SK-N-SH (cell line): Measurements from ENCODE around the gene RAVER1. TPM values are rescaled to one million over a fixed set of nuclear protein-coding genes. Genes with fewer than 3 reads are reported as not detected.

Experiments used
- CTCF ChIA-PET: fragments of 300-600, 350-600 bp; formaldehyde crosslinking; extraction: SDS; loops from one replicate; lab custom pipeline; 2021; lab: Yijun Ruan, JAX
- POLR2A ChIA-PET: fragments of 350-600 bp; sonication (Branson Sonifier 250); formaldehyde crosslinking; extraction: SDS; loops from one replicate; lab custom pipeline; 2020; ENCODE audit warnings: antibody characterized with exemption, inconsistent platforms; lab: Yijun Ruan, JAX
- DNase-seq: peaks from one replicate; pipeline ENCODE4 v3.0.0; 2012
- H2AFZ ChIP-seq: fragments of 200-600 bp; sonication (generic); 2 replicates; pipeline ENCODE4 v1.8.1; 2016; ENCODE audit warnings: antibody characterized with exemption, mild to moderate bottlenecking, low read depth
- H3F3A ChIP-seq: fragments of 200-600 bp; sonication (generic); replicated peaks from 2 replicates; pipeline ENCODE3; 2016; ENCODE audit warnings: antibody characterized with exemption, mild to moderate bottlenecking; ENCODE audit not compliant: insufficient read depth
- H3K27ac ChIP-seq, 2 experiments: fragments of 200-500 bp in 1 of 2; fragments of 200-600 bp in 1 of 2; sonication (Bioruptor generic) in 1 of 2; sonication (generic), shearing (Covaris generic) in 1 of 2; 2 replicates each; pipeline versions ENCODE4 v1.5.1 to v1.6.1; 2014 to 2016; ENCODE audit warnings: low read depth in 2 of 2, inconsistent platforms in 1 of 2, low read length in 1 of 2, mild to moderate bottlenecking in 1 of 2, mixed read lengths in 1 of 2
- H3K27me3 ChIP-seq: fragments of 200-600 bp; sonication (generic), shearing (Covaris generic); 2 replicates; pipeline ENCODE4 v1.6.1; 2016; ENCODE audit warnings: mixed run types; ENCODE audit not compliant: insufficient read depth
- H3K36me3 ChIP-seq, 2 experiments: fragments of 200-500 bp in 1 of 2; fragments of 200-600 bp in 1 of 2; sonication (Bioruptor generic) in 1 of 2; sonication (generic) in 1 of 2; replicated peaks in 1 of 2; 2 replicates each; pipeline versions ENCODE3 to v1.5.1; 2014 to 2016; ENCODE audit warnings: low read length in 1 of 2, mild to moderate bottlenecking in 1 of 2; ENCODE audit not compliant: insufficient read depth in 2 of 2, control insufficient read depth in 1 of 2
- H3K4me1 ChIP-seq, 2 experiments: fragments of 200-500 bp in 1 of 2; fragments of 200-600 bp in 1 of 2; sonication (Bioruptor generic) in 1 of 2; sonication (generic), shearing (Covaris generic) in 1 of 2; 2 replicates each; pipeline versions ENCODE4 v1.5.1 to v1.6.1; 2014 to 2016; ENCODE audit warnings: low read depth in 1 of 2, low read length in 1 of 2, mixed run types in 1 of 2; ENCODE audit not compliant: insufficient read depth in 2 of 2, control insufficient read depth in 1 of 2
- H3K4me2 ChIP-seq: fragments of 200-600 bp; sonication (generic), shearing (Covaris generic); 2 replicates; pipeline ENCODE4 v1.6.1; 2017; ENCODE audit warnings: mixed run types
- H3K4me3 ChIP-seq, 2 experiments: fragments of 200-500 bp in 1 of 2; fragments of 200-600 bp in 1 of 2; sonication (Bioruptor generic) in 1 of 2; sonication (generic), shearing (Covaris generic) in 1 of 2; 2 replicates each; pipeline versions ENCODE4 v1.5.1 to v1.8.1; 2014 to 2016; ENCODE audit warnings: low read depth in 2 of 2, inconsistent platforms in 1 of 2, low read length in 1 of 2, mild to moderate bottlenecking in 1 of 2, mixed read lengths in 1 of 2, moderate library complexity in 1 of 2
- H3K79me2 ChIP-seq: fragments of 200-600 bp; sonication (generic); 2 replicates; pipeline ENCODE4 v1.8.1; 2017; ENCODE audit warnings: mild to moderate bottlenecking; ENCODE audit not compliant: insufficient read depth
- H3K9ac ChIP-seq: fragments of 200-600 bp; sonication (generic); 2 replicates; pipeline ENCODE4 v1.6.1; 2017; ENCODE audit warnings: mixed run types
- H3K9me2 ChIP-seq: fragments of 200-600 bp; sonication (generic); 2 replicates; pipeline ENCODE4 v1.6.1; 2017; ENCODE audit warnings: mixed run types
- H3K9me3 ChIP-seq: fragments of 200-600 bp; sonication (generic); 2 replicates; pipeline ENCODE4 v1.6.1; 2017; ENCODE audit warnings: mixed run types, mild to moderate bottlenecking, moderate library complexity
- H4K20me1 ChIP-seq: fragments of 200-600 bp; sonication (generic); 2 replicates; pipeline ENCODE4 v1.6.1; 2017; ENCODE audit warnings: mild to moderate bottlenecking, mixed run types; ENCODE audit not compliant: insufficient read depth
- EZH2phosphoT487 ChIP-seq: fragments of 200-600 bp; sonication (generic); IDR thresholded peaks from 2 replicates; pipeline ENCODE4 v1.6.1; 2017; ENCODE audit warnings: low read depth, mixed run types, mild to moderate bottlenecking, antibody characterized with exemption, moderate library complexity, borderline replicate concordance
- FOSL2 ChIP-seq: IDR thresholded peaks from 2 replicates; pipeline ENCODE4 v1.4.0; 2012; ENCODE audit warnings: low read depth, mild to moderate bottlenecking, moderate library complexity, borderline replicate concordance
- FOXJ3 ChIP-seq: sonication (generic); formaldehyde crosslinking; IDR thresholded peaks from 2 replicates; pipeline ENCODE4 v1.5.1; 2020; ENCODE audit warnings: mild to moderate bottlenecking, missing genetic modification reagents
- FOXM1 ChIP-seq: IDR thresholded peaks from 2 replicates; pipeline ENCODE4 v1.4.0; 2012; ENCODE audit warnings: low read depth, mild to moderate bottlenecking
- GABPA ChIP-seq: IDR thresholded peaks from 2 replicates; pipeline ENCODE4 v1.4.0; 2012; ENCODE audit warnings: low read depth, mild to moderate bottlenecking
- GATA2 ChIP-seq: sonication (generic); formaldehyde crosslinking; IDR thresholded peaks from 2 replicates; pipeline ENCODE4 v1.5.0; 2020; ENCODE audit warnings: mild to moderate bottlenecking, missing genetic modification reagents
- JUND ChIP-seq: IDR thresholded peaks from 2 replicates; pipeline ENCODE4 v1.4.0; 2012
- MEF2A ChIP-seq: IDR thresholded peaks from 2 replicates; pipeline ENCODE4 v1.4.0; 2012; ENCODE audit warnings: low read depth, borderline replicate concordance
- NFIC ChIP-seq: IDR thresholded peaks from 2 replicates; pipeline ENCODE4 v1.4.0; 2012; ENCODE audit warnings: borderline replicate concordance
- POLR2AphosphoS5 ChIP-seq: IDR thresholded peaks from 2 replicates; pipeline ENCODE4 v1.6.1; 2012; ENCODE audit warnings: low read depth, low read length
- RCOR1 ChIP-seq: fragments of 150-350 bp; IDR thresholded peaks from 2 replicates; pipeline ENCODE4 v1.6.1; 2017; ENCODE audit warnings: antibody characterized with exemption, low read length
- RFX5 ChIP-seq: IDR thresholded peaks from 2 replicates; pipeline ENCODE4 v1.6.1; 2012; ENCODE audit warnings: mild to moderate bottlenecking, improper control_type of control experiment, low read length
- RXRA ChIP-seq: IDR thresholded peaks from 2 replicates; pipeline ENCODE4 v1.4.0; 2012; ENCODE audit warnings: low read depth, mild to moderate bottlenecking, borderline replicate concordance
- TAF1 ChIP-seq: IDR thresholded peaks from 2 replicates; pipeline ENCODE4 v1.6.1; 2012; ENCODE audit warnings: low read depth, mild to moderate bottlenecking, low read length, moderate library complexity, borderline replicate concordance
- TCF12 ChIP-seq: IDR thresholded peaks from 2 replicates; pipeline ENCODE4 v1.4.0; 2012
- whole genome bisulfite sequencing: methylation state at CpG from one replicate; pipeline ENCODE4 v1.1.6; 2017; ENCODE audit warnings: low lambda C conversion rate; 5-methylcytosine and 5-hydroxymethylcytosine counted together
- polyA plus RNA-seq, 3 experiments: library from polyadenylated mRNA; depleted of rRNA; stranded (reverse); fragments of >200 nt; gene quantifications; 2 replicates each; pipeline ENCODE4 v1.2.3, GENCODE V29; 2012
- TF ChIP-seq, protein P1 (sequence below): fragments of 150-350 bp; IDR thresholded peaks from 2 replicates; pipeline ENCODE4 v1.6.1; 2016; ENCODE audit warnings: mild to moderate bottlenecking, low read depth, low read length
- TF ChIP-seq, protein P2 (sequence below): IDR thresholded peaks from 2 replicates; pipeline ENCODE4 v1.4.0; 2012; ENCODE audit warnings: low read depth, borderline replicate concordance
- TF ChIP-seq, protein P3 (sequence below): IDR thresholded peaks from 2 replicates; pipeline ENCODE4; 2012
- TF ChIP-seq, protein P4 (sequence below): fragments of 200-600 bp; sonication (generic); IDR thresholded peaks from 2 replicates; pipeline ENCODE4 v1.6.1; 2017; ENCODE audit warnings: antibody characterized with exemption, mild to moderate bottlenecking, moderate library complexity

RAVER1 gene
- polyA plus RNA-seq, 1 of the 3 experiments (the other 2 are of a cell fraction), result 8.2 TPM

DNA sequence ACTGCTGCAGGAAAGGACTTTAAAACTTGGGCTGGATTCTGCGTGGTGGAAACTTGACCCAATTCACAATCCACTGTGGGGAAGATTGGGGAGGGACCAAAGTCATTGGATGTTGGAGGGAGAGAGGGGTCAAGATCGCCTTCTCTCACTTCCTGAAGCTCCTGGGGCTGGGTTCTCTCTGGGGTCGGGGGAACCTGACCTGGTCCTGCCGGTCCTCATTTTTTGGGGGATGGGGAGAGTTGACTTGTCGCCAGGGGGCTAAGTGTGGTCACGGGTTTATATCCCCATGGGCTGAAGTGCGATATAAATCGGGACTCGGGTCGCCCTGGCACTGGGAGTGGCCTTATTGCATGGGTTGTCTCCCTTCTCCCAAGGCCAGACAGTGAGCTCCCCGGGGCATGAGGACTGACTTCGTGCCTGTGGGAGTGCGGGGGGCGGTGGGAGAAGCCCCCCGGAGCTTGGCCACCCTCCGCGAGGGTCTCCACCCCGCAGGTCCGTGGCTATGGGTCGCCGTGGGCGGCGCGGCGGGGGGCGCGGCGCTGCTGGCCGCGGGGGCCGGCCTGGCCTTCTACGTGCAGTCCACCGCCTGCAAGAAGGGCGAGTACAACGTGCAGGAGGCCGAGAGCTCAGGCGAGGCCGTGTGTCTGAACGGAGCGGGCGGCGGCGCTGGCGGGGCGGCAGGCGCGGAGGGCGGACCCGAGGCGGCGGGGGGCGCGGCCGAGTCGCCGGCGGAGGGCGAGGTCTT, 37.3 kb downstream of the RAVER1 start:
- CTCF ChIA-PET, result interaction anchor here (1.3 kb wide), 1 partner anchor 37 kb away, joined by 3 read pairs; no protein-coding TSS in a partner anchor
- no peaks in the 10 kb centered on the region for H3K27me3 ChIP-seq
- H3K4me3 ChIP-seq, result no peak overlapping the region
- no peaks in the 10 kb centered on the region for H3K9me3 ChIP-seq
- TF ChIP-seq, protein P1, sequence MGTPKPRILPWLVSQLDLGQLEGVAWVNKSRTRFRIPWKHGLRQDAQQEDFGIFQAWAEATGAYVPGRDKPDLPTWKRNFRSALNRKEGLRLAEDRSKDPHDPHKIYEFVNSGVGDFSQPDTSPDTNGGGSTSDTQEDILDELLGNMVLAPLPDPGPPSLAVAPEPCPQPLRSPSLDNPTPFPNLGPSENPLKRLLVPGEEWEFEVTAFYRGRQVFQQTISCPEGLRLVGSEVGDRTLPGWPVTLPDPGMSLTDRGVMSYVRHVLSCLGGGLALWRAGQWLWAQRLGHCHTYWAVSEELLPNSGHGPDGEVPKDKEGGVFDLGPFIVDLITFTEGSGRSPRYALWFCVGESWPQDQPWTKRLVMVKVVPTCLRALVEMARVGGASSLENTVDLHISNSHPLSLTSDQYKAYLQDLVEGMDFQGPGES, result no peak
- TF ChIP-seq, protein P2, sequence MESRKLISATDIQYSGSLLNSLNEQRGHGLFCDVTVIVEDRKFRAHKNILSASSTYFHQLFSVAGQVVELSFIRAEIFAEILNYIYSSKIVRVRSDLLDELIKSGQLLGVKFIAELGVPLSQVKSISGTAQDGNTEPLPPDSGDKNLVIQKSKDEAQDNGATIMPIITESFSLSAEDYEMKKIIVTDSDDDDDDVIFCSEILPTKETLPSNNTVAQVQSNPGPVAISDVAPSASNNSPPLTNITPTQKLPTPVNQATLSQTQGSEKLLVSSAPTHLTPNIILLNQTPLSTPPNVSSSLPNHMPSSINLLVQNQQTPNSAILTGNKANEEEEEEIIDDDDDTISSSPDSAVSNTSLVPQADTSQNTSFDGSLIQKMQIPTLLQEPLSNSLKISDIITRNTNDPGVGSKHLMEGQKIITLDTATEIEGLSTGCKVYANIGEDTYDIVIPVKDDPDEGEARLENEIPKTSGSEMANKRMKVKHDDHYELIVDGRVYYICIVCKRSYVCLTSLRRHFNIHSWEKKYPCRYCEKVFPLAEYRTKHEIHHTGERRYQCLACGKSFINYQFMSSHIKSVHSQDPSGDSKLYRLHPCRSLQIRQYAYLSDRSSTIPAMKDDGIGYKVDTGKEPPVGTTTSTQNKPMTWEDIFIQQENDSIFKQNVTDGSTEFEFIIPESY, result no peak
- no peak for TF ChIP-seq MEF2A
- TF ChIP-seq FOXM1, result no peak
- no peak for TF ChIP-seq TAF1
- TF ChIP-seq NFIC, result no peak
- no peak for TF ChIP-seq JUND
- TF ChIP-seq GATA2, result no peak
- TF ChIP-seq EZH2phosphoT487, result no peak
- no peak for TF ChIP-seq RXRA
- TF ChIP-seq GABPA, result no peak
- no peak for TF ChIP-seq FOSL2
- TF ChIP-seq RFX5, result no peak
- TF ChIP-seq, protein P3, sequence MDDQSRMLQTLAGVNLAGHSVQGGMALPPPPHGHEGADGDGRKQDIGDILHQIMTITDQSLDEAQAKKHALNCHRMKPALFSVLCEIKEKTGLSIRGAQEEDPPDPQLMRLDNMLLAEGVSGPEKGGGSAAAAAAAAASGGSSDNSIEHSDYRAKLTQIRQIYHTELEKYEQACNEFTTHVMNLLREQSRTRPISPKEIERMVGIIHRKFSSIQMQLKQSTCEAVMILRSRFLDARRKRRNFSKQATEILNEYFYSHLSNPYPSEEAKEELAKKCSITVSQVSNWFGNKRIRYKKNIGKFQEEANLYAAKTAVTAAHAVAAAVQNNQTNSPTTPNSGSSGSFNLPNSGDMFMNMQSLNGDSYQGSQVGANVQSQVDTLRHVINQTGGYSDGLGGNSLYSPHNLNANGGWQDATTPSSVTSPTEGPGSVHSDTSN, result no peak
- no peak for TF ChIP-seq RCOR1
- TF ChIP-seq FOXJ3 (CRISPR knock-in tag), result no peak
- no peak for TF ChIP-seq POLR2AphosphoS5
- TF ChIP-seq, protein P4, sequence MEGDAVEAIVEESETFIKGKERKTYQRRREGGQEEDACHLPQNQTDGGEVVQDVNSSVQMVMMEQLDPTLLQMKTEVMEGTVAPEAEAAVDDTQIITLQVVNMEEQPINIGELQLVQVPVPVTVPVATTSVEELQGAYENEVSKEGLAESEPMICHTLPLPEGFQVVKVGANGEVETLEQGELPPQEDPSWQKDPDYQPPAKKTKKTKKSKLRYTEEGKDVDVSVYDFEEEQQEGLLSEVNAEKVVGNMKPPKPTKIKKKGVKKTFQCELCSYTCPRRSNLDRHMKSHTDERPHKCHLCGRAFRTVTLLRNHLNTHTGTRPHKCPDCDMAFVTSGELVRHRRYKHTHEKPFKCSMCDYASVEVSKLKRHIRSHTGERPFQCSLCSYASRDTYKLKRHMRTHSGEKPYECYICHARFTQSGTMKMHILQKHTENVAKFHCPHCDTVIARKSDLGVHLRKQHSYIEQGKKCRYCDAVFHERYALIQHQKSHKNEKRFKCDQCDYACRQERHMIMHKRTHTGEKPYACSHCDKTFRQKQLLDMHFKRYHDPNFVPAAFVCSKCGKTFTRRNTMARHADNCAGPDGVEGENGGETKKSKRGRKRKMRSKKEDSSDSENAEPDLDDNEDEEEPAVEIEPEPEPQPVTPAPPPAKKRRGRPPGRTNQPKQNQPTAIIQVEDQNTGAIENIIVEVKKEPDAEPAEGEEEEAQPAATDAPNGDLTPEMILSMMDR, result no peak
- TF ChIP-seq TCF12, result no peak
- H3K9me2 ChIP-seq, result no peaks in the 10 kb centered on the region
- H3K79me2 ChIP-seq, result no peaks in the 10 kb centered on the region
- peak; percentile 58 for DNase-seq
- no peaks in the 10 kb centered on the region for H3K36me3 ChIP-seq
- WGBS, result 68% methylated on average over 43 of the region's 58 CpGs
- H2AFZ ChIP-seq, result no peak overlapping the region
- peak overlapping the region; percentile 19; the same call in 1 of the 2 replicates for H3K4me2 ChIP-seq
- no peak overlapping the region for H3K27ac ChIP-seq
- no peaks in the 10 kb centered on the region for H4K20me1 ChIP-seq
- H3F3A ChIP-seq, result no peaks in the 10 kb centered on the region
- POLR2A ChIA-PET, result no interaction called here
- peaks cover 0 to 21% of the 10 kb centered on the region in 2 experiments; a peak in 1 of 4 replicates for H3K4me1 ChIP-seq
- H3K9ac ChIP-seq, result no peak overlapping the region
